Inflammatory macrophage (primary cell): Measurements from ENCODE around the gene NR4A1.

Source experiments
- DNase-seq, 2 donors: peaks; one replicate each; pipeline ENCODE4 v3.0.0-alpha.2; 2020 to 2022
- total RNA-seq, 18 experiments: gene quantifications; one replicate each; lab custom pipeline; 2026; ENCODE audit warnings: mixed read lengths in 6 of 18, inconsistent platforms in 2 of 18; lab: John Stamatoyannopoulos, UW

NR4A1 gene
- 0.24 to 54.4 (median 1.8) reads per million in 18 experiments for total RNA-seq

DNA sequence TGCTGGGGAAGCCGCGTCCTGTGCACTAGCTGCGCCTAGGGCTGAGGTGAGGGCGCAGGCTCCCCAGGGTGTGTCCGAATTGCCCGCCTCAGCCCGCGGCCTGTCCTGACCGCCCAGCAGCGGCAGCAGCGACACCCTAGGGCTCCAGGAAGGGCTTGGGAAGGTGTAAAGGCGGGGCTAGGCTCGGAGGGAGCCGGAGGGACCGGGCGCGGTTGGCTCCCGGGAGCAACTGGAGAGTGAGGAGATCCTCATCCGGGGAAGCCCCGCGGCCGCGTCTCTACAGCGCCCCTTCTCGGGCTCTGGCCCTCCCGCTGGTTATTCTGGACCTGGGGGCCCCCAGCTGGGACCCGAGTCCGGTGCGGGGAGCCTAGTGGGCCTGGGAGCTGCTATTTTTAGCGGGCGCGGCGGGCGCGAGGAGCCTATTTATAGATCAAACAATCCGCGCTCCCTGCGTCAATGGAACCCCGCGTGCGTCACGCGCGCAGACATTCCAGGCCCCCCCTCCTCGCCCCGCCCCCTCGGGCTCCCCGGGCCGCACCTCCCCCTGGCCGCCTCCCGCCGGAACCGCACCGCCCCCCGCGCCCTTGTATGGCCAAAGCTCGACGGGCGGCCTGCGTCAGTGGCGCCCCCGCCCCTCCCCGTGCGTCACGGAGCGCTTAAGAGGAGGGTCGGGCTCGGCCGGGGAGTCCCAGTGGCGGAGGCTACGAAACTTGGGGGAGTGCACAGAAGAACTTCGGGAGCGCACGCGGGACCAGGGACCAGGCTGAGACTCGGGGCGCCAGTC lies at the start of gene NR4A1:
NR4A1 (plus strand) TSS at position 685 of the 784 bp plus-strand sequence. CDS start 2,887 bp downstream, outside the sequence.
- DNase-seq: peak; percentile 62 to 77

DNA sequence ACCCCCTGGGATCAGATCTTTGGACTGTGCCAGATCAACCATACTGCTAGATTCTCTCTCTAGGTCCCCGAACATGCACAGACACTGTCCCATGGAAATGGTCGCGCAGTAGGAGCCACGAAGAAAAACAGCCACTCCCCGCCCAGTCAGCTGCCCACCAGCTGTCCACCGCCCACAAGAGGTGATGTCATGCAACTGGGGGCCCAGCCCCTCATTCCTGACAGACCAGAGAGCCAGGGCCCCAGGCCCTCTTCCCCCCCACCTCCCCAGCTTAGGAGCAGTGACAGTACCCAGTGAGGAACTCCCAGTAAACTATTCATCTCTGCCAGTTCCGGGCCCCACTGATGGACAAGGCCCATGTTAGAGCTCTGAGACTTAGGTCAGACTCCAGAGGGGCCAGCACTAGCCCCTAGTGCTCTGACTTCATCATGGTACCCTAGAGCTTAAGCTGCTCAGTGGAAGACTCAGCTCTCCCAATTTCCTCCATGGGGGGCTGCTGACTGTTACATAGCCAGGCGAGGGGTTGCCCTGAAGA lies 48.2 kb upstream of the NR4A1 start:
- no peak for DNase-seq

- DNase-seq: no peak
Observed at GRCh38 chr12:52003591-52003990, 47.7 kb upstream of the NR4A1 start.

- DNase-seq: peak; percentile 33 to 51
Observed at GRCh38 chr12:52004042-52004648, 47.1 kb upstream of the NR4A1 start.

- no peak for DNase-seq
Observed at GRCh38 chr12:52005218-52005902, 45.9 kb upstream of the NR4A1 start.

DNA sequence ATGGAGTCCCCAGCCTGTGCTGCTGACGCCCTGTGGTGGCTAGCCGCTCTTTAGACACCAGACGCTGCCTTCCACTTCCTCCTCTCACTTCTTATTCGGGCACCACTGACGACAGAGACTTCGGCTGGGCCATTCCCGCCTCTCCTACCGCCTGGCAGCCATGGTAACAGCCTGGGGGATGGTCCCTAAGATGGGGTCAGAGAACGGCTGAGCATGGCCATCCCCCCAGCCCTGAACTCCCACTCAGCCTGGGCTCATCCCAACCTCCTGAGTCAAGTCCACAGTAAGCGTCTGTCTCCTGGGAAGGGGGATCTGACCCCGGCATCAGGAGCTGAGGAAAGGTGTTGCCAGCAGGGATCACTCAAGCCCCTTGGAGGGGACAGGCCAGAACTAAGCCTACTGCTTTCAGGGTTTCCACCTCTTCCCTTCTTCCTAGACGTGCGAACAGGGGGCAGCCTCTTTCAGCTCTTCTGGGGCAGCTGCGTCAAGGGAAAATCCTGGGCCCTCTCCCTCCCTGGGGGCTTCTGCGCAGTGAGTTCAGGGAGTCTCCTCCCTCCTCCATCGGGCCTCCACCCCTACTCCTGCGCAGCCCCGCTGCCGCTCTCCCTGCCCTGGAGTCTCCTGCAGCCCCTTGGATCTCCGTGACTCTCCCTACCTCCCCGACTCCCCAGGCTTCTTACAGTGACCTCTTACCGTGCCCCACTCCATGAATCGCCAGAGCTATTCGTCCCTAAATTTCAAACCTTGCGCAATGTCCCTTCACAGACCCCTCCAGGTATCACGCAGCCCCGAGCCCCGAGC lies 45.1 kb upstream of the NR4A1 start:
- DNase-seq: peak; percentile 91 to 93

- peak in 1 of 2 donors; percentile 32 for DNase-seq
Observed at GRCh38 chr12:52006726-52007157, 44.5 kb upstream of the NR4A1 start, which contains the start of gene TAMALIN. Gene TAMALIN, plus strand, starts transcription at chr12:52006946. Its CDS starts 74 bp downstream, at chr12:52007020.

GRCh38 chr12:52007158-52007921 lies 43.9 kb upstream of the NR4A1 start:
- DNase-seq: peak; percentile 22 to 41

DNA sequence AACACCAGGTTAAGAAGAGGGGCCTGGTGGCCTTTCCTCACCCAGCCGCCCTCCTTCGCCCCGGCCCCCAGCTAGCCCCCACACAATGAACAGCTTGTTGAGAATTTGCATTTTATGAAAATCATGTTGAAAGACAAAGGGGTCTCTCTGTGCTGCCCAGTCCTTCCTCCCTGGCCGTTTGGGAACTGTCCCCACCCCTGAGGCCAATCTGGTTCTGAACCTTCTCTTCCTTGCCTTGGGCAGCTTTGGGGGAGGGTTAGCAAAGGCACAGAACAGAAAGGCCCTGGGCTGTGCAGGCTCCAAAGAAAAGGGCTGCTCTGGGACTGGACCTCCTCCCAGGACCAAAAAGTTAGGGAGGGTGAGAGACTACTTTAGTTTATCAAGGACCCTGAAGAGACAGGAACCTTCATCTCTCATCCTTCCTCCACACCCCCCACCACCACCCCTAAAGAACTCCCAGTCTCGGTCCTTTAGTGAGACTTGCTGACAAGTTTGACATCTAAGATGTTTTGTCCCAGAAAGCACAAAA lies 43.2 kb upstream of the NR4A1 start:
- no peak for DNase-seq

GRCh38 chr12:52009081-52009751 lies 42.0 kb upstream of the NR4A1 start:
- no peak for DNase-seq

DNA sequence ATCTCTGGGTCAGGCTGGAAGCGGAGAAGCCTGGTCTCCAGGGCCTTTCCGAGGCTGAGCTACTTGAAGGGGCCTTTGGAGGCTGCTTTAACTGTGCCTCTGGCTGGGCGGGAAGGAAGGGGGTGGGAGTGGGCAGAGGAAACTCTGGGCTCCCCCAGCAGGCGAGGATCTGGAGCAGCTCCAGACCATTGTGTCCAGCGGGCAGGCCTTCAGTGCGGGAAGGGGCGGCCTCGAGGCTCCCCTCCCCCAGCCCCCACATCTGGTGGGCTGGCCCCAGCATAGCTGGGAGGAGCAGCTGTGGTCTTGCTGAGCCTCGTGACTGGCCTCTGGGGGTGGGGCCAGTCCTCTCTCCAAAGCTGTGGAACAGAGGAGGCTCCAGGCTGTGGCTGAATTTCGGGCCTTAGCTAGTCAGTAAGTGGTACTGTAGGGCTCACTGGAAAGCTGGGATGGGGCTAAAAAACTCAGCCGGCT lies 41.1 kb upstream of the NR4A1 start:
- DNase-seq: peak in 1 of 2 donors; percentile 17

GRCh38 chr12:52010692-52011601 lies 40.3 kb upstream of the NR4A1 start:
- no peak for DNase-seq

DNA sequence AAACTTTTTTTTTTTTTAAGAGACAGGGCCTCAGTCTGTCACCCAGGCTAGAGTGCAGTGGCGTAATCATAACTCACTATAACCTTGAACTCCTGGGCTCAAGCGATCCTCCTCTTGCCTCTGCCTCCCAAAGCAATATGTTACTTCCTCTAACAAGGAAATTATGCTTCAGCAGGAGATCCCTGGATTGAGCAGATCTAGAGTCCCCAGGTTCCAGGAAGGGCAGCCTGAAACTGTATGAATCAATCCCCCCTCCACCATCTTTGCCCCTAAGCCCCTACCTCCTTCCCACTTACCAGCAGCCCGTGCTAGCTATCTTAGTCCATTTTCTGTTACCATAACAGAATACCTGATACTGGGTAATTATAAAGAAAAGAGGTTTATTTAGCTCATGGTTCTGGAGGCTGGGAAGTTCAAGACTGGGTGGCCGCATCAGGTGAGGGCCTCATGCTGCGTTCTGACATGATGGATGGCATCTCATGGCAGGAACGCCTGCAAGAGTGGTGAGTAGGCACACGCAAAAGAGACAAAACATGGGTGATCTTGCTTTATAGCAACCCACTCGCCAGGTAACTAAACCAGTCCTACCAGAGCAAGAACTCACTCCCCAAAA lies 39.5 kb upstream of the NR4A1 start:
- DNase-seq: no peak

DNA sequence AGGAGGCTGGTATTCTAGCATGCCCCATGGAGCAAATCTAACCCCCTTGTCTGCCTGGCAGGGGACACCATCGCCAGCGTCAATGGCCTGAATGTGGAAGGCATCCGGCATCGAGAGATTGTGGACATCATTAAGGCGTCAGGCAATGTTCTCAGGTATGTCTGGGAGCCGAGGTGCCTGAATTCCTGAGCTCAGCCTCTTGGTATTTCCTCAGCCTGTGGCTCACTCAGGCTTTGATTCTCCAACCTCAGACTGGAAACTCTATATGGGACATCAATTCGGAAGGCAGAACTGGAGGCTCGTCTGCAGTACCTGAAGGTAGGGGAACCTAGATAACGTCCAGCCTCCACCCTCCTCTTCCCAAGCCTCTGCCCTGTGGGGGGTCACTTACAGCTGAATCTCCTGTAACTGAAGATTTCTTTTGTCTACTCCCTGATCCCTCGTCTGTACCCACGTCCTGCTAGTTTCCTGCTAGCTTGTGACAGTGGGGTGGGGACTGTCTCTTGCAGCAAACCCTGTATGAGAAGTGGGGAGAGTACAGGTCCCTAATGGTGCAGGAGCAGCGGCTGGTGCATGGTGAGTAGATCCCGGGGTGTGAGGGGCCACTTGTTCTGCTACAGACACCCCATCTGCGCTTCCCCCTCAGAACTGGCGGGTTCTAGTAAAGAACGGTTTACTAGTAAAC lies 37.5 kb upstream of the NR4A1 start:
- DNase-seq: no peak

DNA sequence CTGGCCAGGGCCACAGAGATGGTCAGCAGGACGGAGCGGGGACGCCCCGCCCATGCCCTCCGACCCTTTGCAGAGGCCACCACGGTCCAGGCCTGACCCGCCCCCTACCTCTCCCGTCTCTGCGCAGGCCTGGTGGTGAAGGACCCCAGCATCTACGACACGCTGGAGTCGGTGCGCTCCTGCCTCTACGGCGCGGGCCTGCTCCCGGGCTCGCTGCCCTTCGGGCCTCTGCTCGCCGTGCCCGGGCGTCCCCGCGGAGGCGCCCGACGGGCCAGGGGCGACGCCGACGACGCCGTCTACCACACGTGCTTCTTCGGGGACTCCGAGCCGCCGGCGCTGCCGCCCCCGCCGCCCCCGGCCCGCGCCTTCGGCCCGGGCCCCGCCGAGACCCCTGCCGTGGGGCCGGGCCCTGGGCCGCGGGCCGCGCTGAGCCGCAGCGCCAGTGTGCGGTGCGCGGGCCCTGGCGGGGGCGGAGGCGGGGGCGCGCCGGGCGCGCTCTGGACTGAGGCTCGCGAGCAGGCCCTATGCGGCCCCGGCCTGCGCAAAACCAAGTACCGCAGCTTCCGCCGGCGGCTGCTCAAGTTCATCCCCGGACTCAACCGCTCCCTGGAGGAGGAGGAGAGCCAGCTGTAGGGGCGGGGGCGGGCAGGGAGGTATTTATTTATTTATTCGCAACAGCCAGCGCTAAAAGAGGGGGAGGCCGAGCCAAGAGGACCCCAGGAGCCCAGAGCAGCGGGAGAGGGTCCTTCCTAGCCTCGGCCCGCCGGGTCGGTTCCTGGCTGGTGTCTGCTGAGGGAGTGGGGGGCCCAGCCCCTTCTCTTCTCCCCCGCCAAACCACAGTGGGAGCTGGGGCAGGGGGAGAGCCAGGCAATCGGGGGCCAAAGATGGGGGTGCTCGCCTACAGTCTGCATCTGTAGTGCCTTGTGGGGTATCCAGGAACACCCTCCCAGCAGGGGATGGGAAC lies 36.4 kb upstream of the NR4A1 start:
- no peak for DNase-seq

DNA sequence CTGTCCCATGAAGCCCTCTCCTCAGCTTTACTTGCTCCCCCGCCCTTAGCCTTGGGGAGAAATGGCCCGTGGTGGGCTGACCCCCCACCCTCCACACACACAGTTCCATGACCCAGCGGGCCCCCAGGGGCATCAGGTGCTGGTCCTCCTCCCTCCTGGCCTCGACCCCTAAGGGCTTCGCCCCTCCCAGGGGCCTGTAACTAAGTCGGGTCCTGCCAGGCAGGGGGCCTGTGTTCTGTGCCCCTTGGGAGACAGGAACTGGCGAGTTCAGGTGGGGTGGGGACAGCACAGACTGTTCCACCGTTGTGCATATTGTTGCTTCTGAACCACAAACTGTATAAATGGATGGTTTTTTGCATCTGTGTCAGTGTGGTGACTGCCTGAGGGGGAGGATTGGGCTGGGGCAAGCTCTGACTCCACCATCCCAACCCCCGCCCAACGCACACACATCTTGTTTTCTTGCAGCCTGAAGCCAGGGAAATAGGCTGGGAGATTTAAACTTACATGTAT lies 35.7 kb upstream of the NR4A1 start:
- DNase-seq: no peak
